ENCODE results near the gene ITIH6. TPM values are rescaled to one million over a fixed set of nuclear protein-coding genes. Genes with fewer than 3 reads are reported as not detected.
A peak's percentile ranks its signal among the peaks of the same experiment; 100 is the strongest.

Gene ITIH6
- total and polyA plus RNA-seq, 4 donors, result 0.20 TPM; not detected in 3

DNA sequence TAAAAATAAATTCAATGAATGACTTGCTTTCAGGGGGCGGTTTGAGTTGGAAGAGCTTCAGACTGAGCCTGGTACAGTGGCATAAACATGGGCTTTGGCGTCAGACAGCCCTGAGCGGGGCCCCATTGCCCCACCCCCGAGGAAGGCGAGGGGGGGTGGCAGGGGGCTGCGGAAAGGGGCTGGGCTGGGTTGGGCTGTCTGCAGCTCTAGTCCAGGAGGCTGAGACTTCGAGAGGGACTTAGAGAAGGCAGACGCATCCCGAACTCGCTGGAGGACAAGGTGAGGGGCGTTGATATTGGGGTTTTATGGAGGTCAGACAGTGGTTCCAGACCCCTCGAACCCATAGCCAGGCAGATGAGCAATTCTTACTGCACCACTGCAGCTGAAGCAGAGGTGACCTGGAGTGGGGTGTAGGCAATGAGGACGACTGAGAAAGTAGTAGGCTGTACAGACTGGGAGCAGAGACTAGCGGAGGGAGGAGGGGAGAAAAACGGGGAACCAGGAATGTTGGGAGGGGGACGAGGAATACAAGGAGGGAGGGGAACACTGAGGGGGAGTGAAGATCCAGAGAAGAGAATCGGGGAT lies 9.6 kb upstream of the ITIH6 start, which contains the start of gene MAGED2:
Gene MAGED2 (plus strand): TSS at position 222 of the 585 bp plus-strand sequence. CDS start 1,587 bp downstream, outside the sequence.
- H3K27ac ChIP-seq (ENCODE audit: low read depth in 1 of 2, low read length in 1 of 2), result peak within 1 kb of the TSS; percentile 18 to 78

DNA sequence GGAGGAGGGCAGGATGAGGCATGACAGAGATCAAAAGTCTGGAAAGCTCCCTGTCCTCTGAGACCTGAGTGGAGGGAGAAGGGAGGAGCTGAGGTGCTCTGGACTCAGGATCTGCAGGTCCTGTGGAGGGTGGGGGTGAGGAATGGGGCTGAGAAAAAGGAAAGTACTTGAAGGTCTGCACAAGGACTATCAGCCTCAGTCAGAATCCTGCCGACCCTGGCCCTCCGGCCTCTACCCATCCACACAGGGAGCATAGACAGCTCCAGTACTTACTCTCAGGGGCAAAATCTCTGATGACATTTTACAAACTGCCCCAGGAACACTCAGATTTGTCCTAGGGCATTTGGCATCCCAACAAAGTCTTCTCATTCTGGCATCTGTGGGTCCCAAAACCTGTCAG lies 991 bp upstream of the ITIH6 start:
- H3K27ac ChIP-seq (ENCODE audit: low read depth in 1 of 2, low read length in 1 of 2), result no peak overlapping the region

More for the DNA sequence above, 9.6 kb upstream of the ITIH6 start, which contains the start of gene MAGED2:
- Histone ChIP-seq H3K27me3 (ENCODE audit: control insufficient read depth in 3 of 3, insufficient read depth in 3 of 3, low read length in 2 of 3) (peaks cover 0 to 3% (median 0%) of the 10 kb centered on the region in 3 donors), H3K9me3 (ENCODE audit: control insufficient read depth in 4 of 4, insufficient read depth in 3 of 4, low read length in 3 of 4) (no peaks in the 10 kb centered on the region), H3K4me1 (ENCODE audit: control insufficient read depth in 5 of 5, insufficient read depth in 5 of 5, low read length in 5 of 5) (peaks cover 0 to 16% (median 2%) of the 10 kb centered on the region in 5 donors), H3K36me3 (ENCODE audit: control insufficient read depth in 4 of 4, insufficient read depth in 4 of 4, low read length in 4 of 4) (peaks cover 3 to 29% (median 9%) of the 10 kb centered on the region in 4 donors), H3K4me3 (peak within 1 kb of the TSS; percentile 33), H3K9ac (ENCODE audit: insufficient read depth in 1 of 2, low read length in 2 of 2) (peak within 1 kb of the TSS; percentile 78 to 99)
- WGBS, 2 donors, result 1 to 25% methylated on average over 17 of the region's 17 CpGs
- TF ChIP-seq, protein P1, sequence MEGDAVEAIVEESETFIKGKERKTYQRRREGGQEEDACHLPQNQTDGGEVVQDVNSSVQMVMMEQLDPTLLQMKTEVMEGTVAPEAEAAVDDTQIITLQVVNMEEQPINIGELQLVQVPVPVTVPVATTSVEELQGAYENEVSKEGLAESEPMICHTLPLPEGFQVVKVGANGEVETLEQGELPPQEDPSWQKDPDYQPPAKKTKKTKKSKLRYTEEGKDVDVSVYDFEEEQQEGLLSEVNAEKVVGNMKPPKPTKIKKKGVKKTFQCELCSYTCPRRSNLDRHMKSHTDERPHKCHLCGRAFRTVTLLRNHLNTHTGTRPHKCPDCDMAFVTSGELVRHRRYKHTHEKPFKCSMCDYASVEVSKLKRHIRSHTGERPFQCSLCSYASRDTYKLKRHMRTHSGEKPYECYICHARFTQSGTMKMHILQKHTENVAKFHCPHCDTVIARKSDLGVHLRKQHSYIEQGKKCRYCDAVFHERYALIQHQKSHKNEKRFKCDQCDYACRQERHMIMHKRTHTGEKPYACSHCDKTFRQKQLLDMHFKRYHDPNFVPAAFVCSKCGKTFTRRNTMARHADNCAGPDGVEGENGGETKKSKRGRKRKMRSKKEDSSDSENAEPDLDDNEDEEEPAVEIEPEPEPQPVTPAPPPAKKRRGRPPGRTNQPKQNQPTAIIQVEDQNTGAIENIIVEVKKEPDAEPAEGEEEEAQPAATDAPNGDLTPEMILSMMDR (IDR thresholded peaks at IDR 0.05; ENCODE audit: control extremely low read depth, extremely low read depth), result no peak
- ATAC-seq (ENCODE audit: insufficient read depth, low FRiP score) (no peak), DNase-seq (peak; percentile 76 to 86 (median 79))

DNA sequence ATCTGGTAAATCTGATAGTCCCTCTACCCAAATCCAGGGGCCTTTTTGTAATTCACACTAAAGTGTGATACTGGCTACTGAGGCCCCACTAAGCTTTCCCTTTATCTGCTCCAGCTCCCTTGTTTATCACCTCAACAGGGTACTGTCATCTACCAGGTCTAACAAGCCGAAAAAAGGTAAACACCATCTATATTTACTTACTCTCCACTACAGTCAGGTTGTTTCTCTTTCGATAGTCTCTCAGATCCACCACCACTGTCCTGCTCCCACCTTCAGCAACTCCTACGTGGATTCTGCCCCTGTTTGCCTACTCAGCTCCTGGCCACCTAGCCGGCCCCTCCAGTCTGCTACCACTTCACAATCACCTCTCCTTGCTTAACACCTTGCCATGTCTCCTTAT lies 3.3 kb downstream of the ITIH6 start:
- Histone ChIP-seq H3K27me3 (ENCODE audit: control insufficient read depth in 3 of 3, insufficient read depth in 3 of 3, low read length in 2 of 3) (no peaks in the 10 kb centered on the region), H3K4me3 (no peak overlapping the region), H3K9ac (ENCODE audit: insufficient read depth in 1 of 2, low read length in 2 of 2) (no peak overlapping the region), H3K9me3 (ENCODE audit: control insufficient read depth in 4 of 4, insufficient read depth in 3 of 4, low read length in 3 of 4) (no peaks in the 10 kb centered on the region), H3K4me1 (ENCODE audit: control insufficient read depth in 5 of 5, insufficient read depth in 5 of 5, low read length in 5 of 5) (peaks cover 0 to 9% (median 2%) of the 10 kb centered on the region in 5 donors), H3K27ac (ENCODE audit: low read depth in 1 of 2, low read length in 1 of 2) (no peak overlapping the region), H3K36me3 (ENCODE audit: control insufficient read depth in 4 of 4, insufficient read depth in 4 of 4, low read length in 4 of 4) (no peaks in the 10 kb centered on the region)
- no peak for ATAC-seq (ENCODE audit: insufficient read depth, low FRiP score)
- 63 to 89% methylated on average over 4 of the region's 4 CpGs for WGBS, 2 donors
- TF ChIP-seq, protein P1 (IDR thresholded peaks at IDR 0.05; ENCODE audit: control extremely low read depth, extremely low read depth), result no peak
- DNase-seq, result no peak

More for the DNA sequence above, 991 bp upstream of the ITIH6 start:
- TF ChIP-seq, protein P1 (IDR thresholded peaks at IDR 0.05; ENCODE audit: control extremely low read depth, extremely low read depth), result no peak
- no peaks in the 10 kb centered on the region for H3K9me3 ChIP-seq (ENCODE audit: control insufficient read depth in 4 of 4, insufficient read depth in 3 of 4, low read length in 3 of 4)
- H3K9ac ChIP-seq (ENCODE audit: insufficient read depth in 1 of 2, low read length in 2 of 2), result no peak overlapping the region
- 68 to 93% methylated on average over 2 of the region's 2 CpGs for WGBS, 2 donors
- H3K4me3 ChIP-seq, result no peak overlapping the region
- no peak for DNase-seq
- no peaks in the 10 kb centered on the region for H3K36me3 ChIP-seq (ENCODE audit: control insufficient read depth in 4 of 4, insufficient read depth in 4 of 4, low read length in 4 of 4)
- H3K4me1 ChIP-seq (ENCODE audit: control insufficient read depth in 5 of 5, insufficient read depth in 5 of 5, low read length in 5 of 5), result peaks cover 0 to 5% (median 2%) of the 10 kb centered on the region in 5 donors
- ATAC-seq (ENCODE audit: insufficient read depth, low FRiP score), result no peak
- H3K27me3 ChIP-seq (ENCODE audit: control insufficient read depth in 3 of 3, insufficient read depth in 3 of 3, low read length in 2 of 3), result peaks cover 0 to 3% (median 0%) of the 10 kb centered on the region in 3 donors
